Activated naive CD4-positive, alpha-beta T cell treated with Interleukin-2 at 50 U/mL for 16 hours (primary cell): ENCODE results near the gene XAGE1A.
"Not testable (repeated sequence)": the region's sequence is repeated elsewhere in the genome, so short reads cannot be mapped to it uniquely, and the experiment has no call there.

Source experiments
- DNase-seq: peaks from one replicate; pipeline ENCODE4 v3.0.0-alpha.2; 2020

Gene XAGE1A

GRCh38 chrX:52495545-52496418 lies at the start of gene XAGE1A:
Gene XAGE1A, plus strand, starts transcription at chrX:52495808. Its CDS starts 1,554 bp downstream, at chrX:52497362.
- DNase-seq = not testable (repeated sequence)

- not testable (repeated sequence) for DNase-seq
Measured at GRCh38 chrX:52452031-52452430, 43.6 kb upstream of the XAGE1A start.

- not testable (repeated sequence) for DNase-seq
Measured at GRCh38 chrX:52471301-52471700, 24.3 kb upstream of the XAGE1A start.

GRCh38 chrX:52496419-52496772 lies 788 bp downstream of the XAGE1A start:
- DNase-seq = not testable (repeated sequence)

- DNase-seq = not testable (repeated sequence)
Measured at GRCh38 chrX:52501362-52501761, 5.8 kb downstream of the XAGE1A start.

- no peak for DNase-seq
Measured at GRCh38 chrX:52504551-52504950, 8.9 kb downstream of the XAGE1A start.

GRCh38 chrX:52507331-52507730 lies 11.7 kb downstream of the XAGE1A start:
- no peak for DNase-seq

GRCh38 chrX:52509916-52510315 lies 14.3 kb downstream of the XAGE1A start:
- no peak for DNase-seq

GRCh38 chrX:52511126-52511525 lies 15.5 kb downstream of the XAGE1A start:
- not testable (repeated sequence) for DNase-seq

- not testable (repeated sequence) for DNase-seq
Measured at GRCh38 chrX:52516110-52516986, 20.7 kb downstream of the XAGE1A start.

GRCh38 chrX:52516987-52517325 lies 21.3 kb downstream of the XAGE1A start, which contains the start of gene XAGE1B:
Gene XAGE1B, minus strand, starts transcription at chrX:52517063. Its CDS starts 1,536 bp downstream, at chrX:52515527.
- not testable (repeated sequence) for DNase-seq

- DNase-seq = not testable (repeated sequence)
Measured at GRCh38 chrX:52541051-52541450, 45.4 kb downstream of the XAGE1A start.

- DNase-seq = no peak
Measured at GRCh38 chrX:52542311-52542710, 46.7 kb downstream of the XAGE1A start.

GRCh38 chrX:52544147-52544840 lies 48.7 kb downstream of the XAGE1A start:
- no peak for DNase-seq

- not testable (repeated sequence) for DNase-seq
Measured at GRCh38 chrX:52548769-52549168, 53.2 kb downstream of the XAGE1A start.
